Midbrain (tissue), 1 donor: ENCODE data around the gene NINJ1.

Source experiments
- DNase-seq: peaks from one replicate; lab custom pipeline; 2025; lab: John Stamatoyannopoulos, UW

Gene NINJ1

DNA sequence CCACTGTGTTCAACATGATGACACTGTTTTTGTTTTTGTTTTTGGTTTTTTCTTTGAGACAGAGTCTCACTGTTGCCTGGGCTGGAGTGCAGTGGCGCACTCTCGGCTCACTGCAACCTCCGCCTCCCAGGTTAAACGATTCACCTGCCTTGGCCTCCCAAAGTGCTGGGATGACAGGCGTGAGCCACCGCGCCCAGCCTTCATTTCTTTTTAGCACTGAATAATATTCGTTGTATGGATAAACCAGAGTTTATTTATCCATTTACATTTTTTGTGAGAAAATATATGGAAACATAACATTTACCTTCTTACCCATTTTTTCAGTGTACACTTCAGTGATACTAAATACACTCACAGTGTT, 33.8 kb downstream of the NINJ1 start:
- DNase-seq: no peak

DNA sequence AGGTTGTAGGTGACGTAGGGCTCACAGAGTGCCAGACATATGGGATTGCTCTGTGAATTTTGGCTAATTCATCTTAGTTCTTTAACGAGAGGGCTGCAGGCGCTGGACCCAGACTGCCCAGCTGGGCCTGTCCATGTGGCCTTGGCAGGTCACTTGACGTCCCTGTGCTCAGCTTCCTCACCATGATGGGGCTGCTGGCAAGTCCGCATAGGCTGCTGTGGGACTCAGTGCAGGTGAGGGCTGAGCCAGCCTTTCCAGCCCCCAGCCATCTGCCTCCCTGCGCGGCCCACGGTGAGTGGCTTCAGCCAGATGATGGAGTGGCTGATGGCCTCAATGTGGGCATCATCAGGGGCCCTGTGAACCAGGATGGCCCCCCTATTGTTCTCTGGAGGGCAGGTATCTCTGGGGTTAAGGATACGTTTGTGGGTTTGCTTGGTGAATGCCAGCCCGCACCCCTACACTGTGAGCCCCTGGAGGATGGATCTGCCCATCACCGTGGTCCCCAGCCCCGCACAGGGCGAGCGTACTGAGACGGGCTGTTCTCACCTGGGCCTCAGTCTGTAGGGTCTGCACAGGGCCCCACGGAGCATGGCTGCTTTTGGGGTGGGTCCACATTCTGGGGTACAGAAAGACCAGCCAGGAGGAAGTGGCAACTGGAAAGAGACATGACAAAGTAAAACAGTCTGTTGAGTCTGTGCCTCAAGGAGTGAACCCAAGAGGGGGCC, 34.3 kb downstream of the NINJ1 start:
- DNase-seq: no peak

DNA sequence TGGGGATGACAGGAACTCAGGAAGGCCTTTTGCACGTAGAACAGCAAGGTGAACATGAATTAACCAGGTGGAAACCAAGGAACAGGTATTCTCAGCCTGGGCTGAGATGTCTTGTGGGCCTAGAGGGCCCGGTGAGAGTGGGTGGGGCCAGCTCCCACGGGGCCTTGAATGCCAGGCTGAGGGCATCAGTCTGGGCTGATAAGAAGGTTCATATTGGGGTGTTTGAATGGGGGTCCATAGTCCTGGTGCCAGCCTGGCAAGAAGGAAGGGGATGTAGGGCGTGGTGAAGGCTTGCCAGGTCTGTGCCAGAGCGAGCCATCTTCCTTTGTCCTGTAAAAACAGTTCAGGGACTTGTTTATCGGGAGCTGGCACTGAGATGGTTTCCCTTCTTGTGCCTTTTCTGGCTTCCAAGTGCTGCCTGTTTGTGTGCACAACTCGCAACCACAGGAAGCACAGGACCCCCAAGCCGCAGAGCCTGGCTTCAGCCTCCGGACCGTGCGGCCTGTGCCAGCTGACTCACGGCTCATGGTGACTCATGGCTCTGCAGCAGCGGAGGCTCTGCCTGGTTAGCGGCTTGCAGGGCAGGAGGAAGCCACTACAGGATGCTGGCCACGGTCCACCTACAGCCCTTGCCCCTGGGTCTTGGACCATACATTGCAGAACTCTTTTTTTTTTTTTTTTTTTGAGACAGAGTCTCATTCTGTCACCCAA, 35.7 kb downstream of the NINJ1 start:
- peak; percentile 67 for DNase-seq

DNA sequence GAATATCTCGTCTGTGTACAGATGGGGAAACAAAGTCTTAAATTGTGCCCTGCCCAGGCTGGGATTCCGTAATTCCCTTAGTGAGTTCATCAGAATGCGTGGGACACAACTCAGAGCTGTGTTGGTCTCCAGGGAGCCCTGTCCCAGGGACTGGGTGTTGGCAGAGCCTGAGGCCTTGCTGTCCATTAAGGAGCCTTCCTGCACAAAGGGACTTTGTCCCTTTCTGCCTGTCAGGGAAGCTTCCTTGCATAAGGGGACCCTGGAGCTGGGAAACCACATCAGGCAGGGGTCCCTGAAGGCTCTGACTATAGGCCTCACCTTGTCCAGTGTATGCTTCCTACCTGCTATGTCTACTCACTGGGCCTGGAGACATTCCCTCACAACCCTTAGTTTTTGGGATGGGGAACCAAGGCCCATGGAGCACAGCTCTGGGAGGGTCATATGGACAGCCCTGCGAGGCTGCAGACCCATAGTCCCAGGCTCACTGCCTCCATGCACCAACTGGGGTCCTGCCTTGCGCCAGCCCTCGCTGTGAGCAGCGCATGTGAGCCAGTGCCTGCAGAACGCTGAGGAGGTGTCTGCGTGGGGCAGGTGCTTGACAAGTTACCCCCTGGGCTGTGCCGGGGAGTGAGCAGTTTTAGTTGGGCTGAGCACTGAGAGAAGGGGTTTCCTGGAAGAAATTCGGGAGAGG, 36.4 kb downstream of the NINJ1 start:
- DNase-seq: peak; percentile 43

DNA sequence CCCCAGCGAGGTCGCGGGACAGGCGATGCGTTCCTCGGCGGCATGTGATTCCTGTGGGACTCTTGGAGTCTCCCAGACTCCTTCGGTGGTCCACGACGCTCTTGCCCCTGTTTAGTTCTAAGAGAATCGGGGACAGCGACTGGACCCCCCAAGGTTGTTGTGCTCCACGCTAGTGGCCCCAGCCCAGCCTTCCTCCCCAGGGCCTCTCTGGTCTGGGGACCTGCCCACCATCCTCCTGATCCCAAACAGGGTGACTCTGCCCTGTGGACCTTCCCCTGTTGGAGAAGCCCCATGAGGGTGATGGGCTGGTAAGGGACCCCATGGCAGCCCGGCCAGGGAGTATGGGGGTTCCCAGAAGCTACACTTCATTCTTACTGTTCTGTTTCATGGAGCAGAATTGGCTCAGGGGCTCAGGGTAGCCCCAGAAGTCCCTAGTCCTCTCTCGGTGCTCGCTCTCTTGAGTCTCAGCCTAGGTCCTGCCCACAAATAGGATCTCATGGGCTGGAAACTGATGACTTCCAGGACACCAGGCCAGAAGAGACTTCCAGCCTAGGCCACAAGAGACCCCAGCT, 37.2 kb downstream of the NINJ1 start:
- no peak for DNase-seq

DNA sequence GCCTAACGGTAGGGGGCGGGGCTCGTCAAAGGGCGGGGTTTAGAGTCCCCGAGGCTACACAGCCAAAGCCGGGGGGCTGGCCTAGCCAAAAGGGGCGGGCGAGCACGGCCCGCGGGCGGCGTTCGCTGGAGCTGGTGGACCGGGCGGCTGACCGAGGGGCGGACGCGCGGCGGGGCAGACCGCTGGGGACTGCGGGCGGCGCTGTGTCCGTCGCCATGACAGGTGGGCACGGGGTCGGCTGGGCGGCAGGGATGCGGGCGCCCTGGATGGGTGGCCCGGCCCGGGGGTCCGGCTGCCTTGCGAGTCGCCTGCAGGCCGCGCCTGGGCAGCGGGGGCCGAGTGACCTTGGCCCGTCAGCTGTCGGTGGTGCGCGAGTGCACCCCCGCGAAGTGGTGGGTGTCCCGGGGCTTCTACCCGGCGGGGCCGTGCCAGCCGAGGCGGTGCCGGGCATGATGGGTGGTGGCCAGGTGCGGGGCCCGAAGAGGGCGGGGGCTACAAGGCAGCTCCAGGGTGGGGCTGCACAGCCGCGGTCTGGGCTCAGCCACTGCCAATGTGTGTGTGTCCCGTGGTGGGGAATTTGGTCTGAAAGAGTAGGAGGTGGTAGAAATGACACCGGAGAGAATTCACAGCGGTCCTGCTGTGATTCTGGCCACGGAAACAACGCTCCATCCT, 37.8 kb downstream of the NINJ1 start, which contains the start of gene CARD19:
CARD19 (plus strand) TSS at position 87 of the 672 bp plus-strand sequence; CDS start at position 216, 129 bp downstream.
- peak; percentile 34 for DNase-seq

DNA sequence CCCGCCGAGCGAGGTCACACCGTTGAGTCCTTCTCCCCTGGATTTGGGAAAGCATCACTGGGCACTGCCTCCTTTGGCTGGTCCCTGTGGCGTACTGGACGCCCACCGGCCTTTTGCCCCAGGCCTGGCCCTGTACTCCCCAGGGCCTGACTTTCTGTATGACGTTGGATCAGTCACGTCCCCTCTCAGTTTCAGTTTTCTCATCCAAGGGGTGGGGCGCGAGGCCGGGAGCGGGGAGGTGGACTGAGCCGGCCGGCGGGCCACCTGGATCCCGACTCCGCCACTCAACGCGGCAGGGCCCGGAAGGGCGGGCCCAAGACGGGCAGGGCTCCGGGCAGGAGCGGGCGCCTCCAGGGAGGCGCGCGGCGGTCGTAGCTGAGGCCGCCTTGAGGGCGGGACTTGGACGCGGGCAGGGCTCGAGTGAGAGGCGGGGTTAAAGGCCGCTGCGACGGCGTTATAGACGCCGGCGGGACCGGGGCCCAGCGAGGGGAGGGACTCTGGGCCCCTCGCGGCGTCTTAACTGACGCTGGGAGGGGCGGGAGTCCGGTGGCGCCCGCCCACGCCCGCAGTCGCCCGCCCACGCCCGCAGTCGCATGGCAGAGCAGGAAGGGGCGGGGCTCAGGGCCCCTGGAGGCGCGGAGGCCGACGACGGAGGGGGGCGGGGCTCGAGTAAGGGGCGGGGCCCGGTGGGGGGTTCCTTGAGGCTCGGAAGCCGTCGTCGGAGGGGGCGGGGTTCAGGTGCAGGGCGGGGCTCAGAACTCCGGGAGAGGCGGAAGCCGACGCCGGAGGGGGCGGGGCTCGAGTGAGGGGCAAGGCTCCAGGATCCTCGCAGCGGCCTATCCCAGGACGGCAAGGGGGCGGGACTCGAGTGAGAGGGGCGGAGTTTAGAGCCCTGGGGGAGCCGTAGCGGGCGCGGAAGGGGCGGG, 38.6 kb downstream of the NINJ1 start:
- peak; percentile 99 for DNase-seq

DNA sequence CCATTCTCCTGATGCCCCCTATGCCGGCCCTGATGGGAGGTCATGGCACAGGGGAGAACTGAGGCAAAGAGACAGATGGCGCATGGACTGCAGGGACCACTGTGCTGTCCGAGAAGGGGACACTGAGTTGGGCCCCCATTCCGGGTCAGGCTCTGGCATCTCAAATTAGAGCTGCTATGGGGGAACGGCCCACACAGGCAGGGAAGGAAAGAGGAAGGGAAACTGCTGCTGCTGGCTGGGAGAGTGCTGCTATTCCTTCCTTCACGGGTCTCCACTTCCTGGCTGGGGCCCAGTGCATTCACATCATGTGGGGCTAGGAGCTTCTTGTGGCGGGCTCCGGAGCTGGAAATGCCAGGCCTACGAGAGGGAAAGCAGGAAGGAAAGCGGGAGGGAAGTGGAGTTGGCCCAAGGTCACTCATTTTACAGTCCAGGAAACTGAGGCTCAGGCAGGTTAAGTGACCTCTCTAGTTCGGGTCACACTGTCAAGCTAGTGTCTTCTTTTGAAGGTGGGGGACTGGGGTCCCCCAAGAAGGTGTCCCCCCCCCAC, 39.3 kb downstream of the NINJ1 start:
- peak; percentile 31 for DNase-seq

DNA sequence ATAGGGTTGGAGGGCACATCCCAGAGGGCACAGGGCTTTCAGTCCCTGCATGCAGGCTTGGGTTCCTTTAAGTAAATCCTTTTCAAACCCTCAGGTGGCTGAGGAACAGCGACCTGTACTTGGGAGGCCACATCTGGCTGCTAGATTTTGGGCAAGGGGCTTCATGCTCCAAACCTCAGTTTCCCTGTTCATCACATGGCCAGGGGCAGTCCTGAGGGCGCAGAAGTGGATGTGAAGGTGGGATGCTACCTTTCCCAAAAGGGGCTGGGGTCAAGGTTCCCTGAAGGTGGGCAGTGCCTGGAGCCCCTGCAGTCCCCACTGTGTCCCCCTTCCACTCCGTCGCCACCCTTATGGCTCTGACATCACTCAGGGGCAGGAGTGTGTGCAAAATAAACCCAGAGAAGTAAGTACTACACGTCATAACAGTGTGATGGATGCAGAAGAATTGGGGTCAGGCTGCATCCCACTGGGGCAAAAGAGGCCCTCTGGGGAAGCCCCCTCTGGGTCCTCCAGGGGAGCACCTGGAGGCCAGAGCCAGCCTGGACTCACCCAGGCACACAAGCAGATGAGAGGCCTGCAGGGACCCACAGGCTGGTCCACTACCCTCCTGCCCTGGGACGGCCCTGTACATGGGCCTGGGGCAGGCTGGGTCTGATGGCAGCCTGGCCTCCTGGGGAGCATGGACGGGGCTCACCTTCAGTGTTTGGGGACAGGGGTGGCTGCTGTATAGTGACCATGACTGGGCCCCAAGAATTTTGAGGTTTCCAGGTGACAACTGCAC, 40.0 kb downstream of the NINJ1 start:
- DNase-seq: no peak

DNA sequence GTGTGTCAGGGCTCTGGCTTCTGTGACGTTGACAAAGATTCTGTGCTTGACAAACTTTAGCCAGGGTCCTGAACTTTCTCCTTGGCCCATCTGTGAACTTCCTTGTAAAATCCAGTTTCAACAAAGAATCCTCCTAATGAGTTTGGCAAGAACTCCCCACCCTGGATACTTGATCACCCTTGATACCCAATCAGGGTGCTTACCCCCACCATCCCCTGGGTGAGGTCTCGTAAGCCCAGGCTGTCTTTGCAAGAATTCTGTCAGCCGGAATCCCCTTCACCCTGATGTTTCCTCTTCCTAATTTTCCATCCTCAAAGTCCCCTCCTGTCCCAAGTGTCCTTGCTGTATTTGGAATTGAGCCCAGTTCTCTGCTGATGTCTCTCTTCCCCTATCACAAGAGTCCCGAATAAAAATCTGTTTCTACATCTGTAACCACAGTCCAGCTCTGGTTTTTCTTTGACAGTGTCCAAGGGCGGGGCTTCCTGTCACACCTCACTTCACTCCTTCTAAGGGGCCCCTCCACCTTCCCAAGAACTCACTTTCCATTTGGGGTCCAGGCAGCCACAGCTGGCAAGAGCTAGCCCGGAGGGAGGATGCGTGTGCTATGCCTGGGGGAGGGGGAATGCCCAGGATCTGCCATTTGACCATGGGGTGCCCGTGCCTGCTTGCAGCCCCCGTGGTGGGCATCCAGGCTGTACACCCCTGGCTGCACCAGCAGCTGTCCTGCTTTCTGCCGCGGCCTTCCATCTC, 40.7 kb downstream of the NINJ1 start:
- DNase-seq: no peak

DNA sequence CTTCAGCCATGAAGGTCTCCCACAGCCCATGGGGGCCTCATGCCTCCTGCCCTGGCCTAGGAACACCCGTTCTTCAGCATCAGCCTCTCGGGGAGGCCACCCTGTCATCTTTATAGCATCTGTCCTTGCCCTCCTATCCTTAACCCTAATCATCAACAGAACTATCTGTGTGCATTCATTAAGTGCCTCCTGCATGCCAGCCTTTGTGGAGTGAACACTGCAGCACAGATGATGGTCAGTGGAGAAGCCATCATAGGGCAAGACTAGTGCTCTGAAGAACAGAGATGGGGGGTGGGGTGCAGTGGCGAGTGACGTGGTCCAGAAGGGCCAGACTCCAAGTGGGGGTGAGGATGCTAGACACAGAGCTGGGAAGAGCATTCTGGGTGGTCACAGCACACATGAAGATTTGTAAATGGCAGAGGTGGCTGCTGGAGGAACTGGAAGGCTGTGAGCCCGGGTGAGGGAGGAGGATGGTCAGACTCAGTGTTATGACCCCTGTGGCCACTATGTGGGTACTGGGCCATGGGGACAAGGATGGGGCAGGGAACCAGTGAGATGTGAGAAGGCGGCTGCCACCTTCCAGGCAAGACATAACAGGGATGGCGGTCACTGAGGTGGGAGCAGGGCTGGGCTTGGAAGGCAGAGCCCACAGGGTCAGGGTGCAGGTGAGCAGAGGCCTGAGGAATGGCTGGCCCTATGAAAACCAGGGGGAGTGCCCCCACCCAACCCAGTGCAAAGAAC, 41.6 kb downstream of the NINJ1 start:
- no peak for DNase-seq

DNA sequence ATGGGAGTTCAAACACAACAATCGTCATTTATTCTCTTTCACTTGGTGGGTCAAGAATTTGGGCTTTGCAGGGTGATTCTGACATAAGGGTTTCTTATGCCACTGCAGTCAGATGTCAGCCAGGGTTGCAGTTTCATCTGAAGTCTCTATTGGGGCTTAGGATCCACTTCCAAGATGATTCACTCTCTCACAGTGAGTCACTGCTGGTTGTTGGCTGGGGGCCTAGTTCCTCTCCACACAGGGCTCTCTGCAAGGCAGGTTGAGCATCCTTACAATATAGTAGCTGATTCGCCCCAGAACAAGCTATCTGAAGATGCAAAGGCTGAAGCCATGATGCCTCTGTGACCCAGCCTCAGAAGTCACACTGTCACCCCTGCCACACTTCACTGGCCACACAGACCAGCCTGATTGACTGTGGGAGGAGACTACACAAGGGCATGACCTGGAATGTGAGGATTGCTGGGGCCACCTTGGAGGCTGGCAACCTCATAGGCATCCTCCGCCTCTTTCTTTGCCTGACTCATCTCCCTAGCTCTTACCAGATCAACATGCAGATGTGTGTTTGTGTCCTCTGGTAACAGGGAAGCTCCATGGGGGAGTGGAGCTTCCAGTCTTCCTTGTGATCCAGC, 42.5 kb downstream of the NINJ1 start:
- no peak for DNase-seq

DNA sequence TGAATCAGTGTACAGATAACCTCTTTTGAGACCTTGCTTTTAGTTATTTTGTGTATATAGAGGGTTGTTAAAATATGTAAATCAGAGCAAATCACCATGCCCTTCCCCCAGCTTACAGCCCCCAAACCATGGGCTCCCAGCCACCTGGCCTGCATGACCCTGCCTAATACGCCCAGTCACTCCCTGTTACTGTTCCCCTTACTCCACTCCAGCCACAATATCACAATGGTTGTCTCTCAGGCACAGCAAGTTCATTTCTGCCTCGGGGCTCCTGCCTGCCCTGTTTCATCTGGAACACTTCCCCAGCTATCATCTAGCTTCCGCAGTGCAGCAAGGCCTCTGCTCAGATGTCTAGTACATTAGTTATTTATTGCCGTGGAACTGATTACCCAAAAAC, 43.0 kb downstream of the NINJ1 start:
- DNase-seq: no peak

DNA sequence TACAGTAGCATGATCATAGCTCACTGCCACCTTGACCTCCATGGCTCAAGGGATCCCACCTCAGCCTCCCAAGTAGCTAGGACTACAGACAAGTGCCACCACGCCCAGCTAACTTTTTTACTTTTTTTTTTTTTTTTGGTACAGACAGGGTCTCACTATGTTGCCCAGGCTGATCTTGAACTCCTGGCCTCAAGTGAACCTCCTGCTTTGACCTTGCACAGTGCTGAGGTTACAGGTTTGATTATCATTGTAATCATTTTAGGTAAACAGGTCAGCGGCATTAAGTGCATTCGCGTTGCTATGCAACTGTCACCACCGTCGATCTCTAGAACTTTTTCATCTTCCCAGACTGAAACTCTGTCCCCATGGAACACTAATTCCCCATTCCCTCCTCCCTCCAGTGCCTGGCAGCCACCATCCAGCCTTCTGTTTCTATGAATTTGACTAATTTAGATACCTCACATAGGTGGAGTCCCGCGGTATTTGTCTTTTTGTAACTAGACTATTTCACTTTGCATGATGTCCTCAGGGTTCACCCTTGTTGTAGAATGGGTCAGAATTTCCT, 43.9 kb downstream of the NINJ1 start:
- DNase-seq: no peak

DNA sequence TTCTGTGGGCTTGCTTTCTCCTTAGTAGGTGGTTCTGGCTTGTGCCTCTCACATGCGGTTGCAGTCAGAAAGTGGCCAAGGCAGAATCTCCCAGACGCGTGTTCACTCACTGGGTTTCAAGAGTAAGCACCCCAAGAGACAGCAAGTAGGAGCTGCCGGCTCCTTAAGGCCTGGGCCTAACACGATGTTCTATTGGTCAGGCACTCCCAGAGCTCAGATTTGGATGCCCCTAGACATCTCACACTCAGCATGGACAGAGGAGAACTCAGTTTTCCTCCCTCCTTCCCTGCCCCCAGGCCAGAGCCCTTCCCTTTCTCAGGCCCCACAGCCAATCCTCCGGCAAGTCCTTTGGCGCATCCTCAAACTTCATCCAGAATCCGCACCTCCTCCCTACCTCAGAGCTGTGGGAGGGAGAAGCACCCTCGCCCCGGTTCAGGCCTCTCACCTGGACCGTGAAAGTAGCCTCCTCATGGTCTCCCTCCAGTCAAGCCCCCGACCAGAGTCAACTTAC, 44.5 kb downstream of the NINJ1 start:
- DNase-seq: no peak

DNA sequence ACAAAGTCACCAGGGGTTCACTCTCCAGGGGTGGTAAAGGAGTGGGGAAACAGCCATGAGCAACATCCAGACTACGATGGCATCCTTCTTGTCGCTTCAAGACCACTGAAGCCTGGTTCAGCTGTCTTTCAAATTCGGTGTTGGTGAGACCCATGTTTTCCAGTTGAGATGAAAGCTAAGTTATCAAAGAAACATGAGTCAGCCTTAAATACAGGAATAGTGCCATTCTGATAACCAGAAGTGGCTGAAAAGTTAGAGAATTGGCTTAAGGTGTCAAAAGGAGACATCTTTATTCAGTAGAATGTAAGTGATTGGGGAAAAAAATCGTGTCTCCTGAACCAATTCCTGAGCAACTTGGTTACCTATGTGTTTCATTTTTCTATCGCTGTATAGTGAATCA, 45.0 kb downstream of the NINJ1 start:
- DNase-seq: no peak

DNA sequence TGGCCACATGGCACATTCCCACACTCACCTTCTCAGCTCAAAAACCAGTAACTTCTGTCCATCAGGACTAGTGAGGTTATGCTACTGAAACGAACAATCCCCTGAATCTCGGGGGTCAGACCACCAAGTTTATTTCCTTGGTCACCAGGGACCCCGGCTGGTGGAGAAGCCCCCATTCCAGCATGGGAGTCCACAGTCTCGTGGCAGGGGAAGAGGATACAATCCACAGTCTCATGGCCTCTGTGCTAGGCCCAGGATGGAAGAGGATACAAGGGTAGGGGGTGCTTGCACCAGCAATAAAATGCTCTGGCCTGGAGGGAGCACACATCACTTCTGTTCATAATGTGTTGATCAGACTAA, 45.4 kb downstream of the NINJ1 start:
- no peak for DNase-seq
